GM18498 (cell line): ENCODE data around the gene AGBL3.
"Not testable (repeated sequence)": the region's sequence is repeated elsewhere in the genome, so short reads cannot be mapped to it uniquely, and the experiment has no call there.

Experiments used
- ATAC-seq: cut with Tn5 transposase; IDR thresholded peaks from one replicate; pipeline ENCODE4 v1.9.1; 2021; ENCODE audit warnings: mild to moderate bottlenecking, moderate library complexity; ENCODE audit not compliant: unreplicated experiment

Gene AGBL3

DNA sequence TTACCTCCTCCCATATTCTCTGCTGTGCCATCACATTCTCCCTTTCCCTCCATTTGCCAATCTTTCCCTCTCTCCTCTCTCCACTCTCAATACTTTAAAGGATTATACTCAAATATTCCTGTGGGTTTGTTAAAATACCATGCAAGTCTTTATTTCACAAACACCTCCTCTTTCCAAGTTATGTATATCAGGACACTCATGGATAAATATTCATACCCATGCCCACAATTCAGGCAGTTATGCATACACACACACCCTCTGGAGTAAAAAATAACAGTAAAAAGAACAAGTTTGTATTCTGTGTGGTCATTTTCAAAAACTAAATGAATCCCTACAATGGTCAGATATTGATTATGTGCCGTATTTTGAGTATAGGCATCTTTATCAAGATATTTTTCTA, 88.2 kb downstream of the AGBL3 start:
- no peak for ATAC-seq

- ATAC-seq = no peak
Measured at GRCh38 chr7:135075716-135076115, 89.4 kb downstream of the AGBL3 start.

- ATAC-seq = no peak
Measured at GRCh38 chr7:135076882-135077281, 90.6 kb downstream of the AGBL3 start.

GRCh38 chr7:135077642-135078041, 91.3 kb downstream of the AGBL3 start:
- ATAC-seq = no peak

GRCh38 chr7:135078051-135078450, 91.7 kb downstream of the AGBL3 start:
- ATAC-seq = no peak

DNA sequence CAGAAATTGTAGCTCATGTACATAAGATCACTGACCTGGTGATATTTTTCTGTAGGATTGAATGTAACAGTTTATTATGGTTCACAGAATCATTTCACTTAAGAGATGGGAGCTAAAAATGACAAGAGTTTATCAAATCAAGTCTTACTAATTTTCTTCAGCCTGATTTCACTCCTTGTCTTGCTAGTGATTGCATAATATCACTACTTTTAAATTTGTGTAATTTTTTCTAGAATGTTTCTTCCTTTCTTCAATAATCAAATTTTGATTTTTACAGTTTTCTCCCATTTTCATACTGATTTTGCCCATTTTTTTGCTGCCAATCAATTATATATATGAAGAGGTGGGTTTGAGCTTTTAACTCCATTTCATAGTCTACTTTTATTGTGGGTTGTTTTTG, 92.8 kb downstream of the AGBL3 start:
- ATAC-seq = no peak

- ATAC-seq = no peak
Measured at GRCh38 chr7:135083005-135083404, 96.7 kb downstream of the AGBL3 start.

- no peak for ATAC-seq
Measured at GRCh38 chr7:135088566-135088965, 102.3 kb downstream of the AGBL3 start.

- ATAC-seq = no peak
Measured at GRCh38 chr7:135091717-135092116, 105.4 kb downstream of the AGBL3 start.

GRCh38 chr7:135094472-135095237, 108.3 kb downstream of the AGBL3 start:
- ATAC-seq = no peak

DNA sequence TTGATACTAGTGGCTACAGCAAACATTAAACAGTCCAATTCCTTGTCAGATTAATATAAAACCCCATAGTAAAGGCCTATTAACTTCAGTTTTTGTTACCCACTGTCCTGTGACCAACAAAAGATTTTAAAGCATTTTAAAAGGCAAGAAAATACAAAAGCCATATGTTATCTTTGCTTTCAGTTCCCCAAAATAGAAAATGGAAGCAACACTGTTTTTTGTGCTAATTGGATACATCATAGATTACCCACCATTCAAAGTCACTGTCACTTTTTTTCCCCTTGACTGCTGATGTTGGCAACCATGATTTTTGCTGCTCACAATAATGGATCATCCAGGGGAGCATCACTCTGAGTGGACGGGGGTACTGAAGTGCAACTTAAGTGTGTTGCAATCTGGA, 109.1 kb downstream of the AGBL3 start:
- ATAC-seq = no peak

GRCh38 chr7:135098391-135098790, 112.1 kb downstream of the AGBL3 start:
- ATAC-seq = no peak

GRCh38 chr7:135100856-135101255, 114.5 kb downstream of the AGBL3 start:
- ATAC-seq = no peak

GRCh38 chr7:135102372-135102771, 116.1 kb downstream of the AGBL3 start:
- ATAC-seq = peak; percentile 65

GRCh38 chr7:135109562-135109961, 123.3 kb downstream of the AGBL3 start:
- no peak for ATAC-seq

DNA sequence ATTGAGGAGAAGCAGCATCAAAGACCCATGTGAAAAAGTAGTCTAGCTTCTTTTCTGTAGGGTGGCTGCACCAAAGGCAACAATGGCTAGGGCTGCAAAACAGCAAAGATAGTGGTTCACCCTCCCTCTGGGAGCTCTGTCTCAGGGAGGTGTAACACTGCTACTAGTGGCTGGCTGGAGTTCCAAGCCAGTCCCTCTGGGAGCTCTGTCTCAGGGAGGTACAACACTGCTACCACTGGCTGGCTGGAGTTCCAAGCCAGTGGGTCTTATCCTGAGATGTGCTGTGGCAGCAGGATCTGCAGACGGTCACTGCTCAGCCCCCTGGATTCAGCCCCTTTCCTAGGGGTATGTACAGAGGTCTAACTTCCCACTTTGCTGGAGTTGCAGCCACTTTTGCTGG, 123.7 kb downstream of the AGBL3 start:
- ATAC-seq = no peak

- no peak for ATAC-seq
Measured at GRCh38 chr7:135111379-135111778, 125.1 kb downstream of the AGBL3 start.

GRCh38 chr7:135114622-135115021, 128.3 kb downstream of the AGBL3 start:
- no peak for ATAC-seq

DNA sequence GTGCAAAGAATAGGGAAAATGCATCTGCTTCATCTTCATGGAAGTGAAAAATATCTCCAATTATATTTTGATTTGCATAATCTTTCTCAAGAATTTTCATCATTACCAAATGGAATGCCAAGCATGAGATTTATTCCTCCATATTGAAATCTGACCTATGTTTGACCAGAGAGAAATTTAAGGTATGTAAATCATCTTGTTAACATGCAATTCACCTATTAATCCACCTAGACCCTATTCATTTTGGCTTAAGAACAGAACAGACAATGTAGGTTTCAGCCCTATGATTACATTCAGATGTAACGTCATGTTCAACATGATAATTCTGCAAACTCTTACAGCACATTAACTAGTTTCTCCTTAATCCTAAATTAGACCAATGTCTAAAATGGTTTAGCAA, 130.8 kb downstream of the AGBL3 start:
- no peak for ATAC-seq

DNA sequence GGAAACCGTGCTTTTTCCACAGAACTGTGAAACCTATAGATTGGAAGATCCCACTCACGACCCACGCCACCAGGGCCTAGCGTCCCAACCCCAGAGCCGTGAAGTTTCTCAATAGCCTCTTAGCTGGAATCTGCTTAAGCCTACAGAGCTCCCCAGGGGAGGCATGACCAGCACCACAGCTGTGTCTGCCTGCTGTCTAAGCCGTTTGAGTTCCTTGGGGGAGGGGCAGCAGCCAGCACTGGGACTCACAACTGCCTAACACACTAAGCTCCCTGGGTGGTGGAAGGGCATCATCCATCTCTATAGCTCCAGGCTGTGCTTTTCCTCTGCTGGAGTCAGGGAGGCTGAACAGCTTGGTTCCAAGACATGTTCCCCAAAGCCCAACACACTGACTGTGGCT, 135.6 kb downstream of the AGBL3 start:
- no peak for ATAC-seq

GRCh38 chr7:135124631-135125030, 138.3 kb downstream of the AGBL3 start:
- not testable (repeated sequence) for ATAC-seq

DNA sequence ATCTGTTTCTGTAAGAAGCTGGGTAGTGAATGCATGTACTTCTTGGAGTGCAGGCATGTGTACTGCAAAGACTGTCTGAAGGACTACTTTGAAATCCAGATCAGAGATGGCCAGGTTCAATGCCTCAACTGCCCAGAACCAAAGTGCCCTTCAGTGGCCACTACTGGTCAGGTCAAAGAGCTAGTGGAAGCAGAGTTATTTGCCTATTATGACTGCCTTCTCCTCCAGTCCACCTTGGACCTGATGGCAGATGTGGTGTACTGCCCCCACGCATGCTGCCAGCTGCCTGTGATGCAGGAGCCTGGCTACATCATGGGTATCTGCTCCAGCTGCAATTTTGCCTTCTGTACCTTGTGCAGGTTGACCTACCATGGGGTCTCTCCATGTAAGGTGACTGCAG, 142.6 kb downstream of the AGBL3 start:
- ATAC-seq = no peak

DNA sequence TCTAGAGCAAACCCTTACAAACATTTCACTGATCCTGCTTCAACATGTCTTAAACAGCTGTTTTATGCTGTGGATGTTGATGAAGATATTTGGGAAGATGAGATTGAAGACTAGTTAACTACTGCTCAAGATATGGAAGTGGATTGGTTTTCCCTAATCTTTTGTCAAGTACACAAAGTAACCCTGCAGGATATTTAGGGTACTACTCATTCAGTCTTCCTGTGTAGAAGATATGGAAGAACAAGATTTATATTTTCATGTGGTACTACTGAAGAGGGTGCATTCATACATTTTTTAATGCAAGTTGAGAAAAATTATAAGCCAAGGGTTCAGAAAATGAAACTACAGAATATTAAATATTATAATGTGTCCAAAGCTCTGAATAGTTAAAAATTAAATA, 143.3 kb downstream of the AGBL3 start:
- no peak for ATAC-seq
